ENCODE data around the gene KIF5A.
A peak's percentile ranks its signal among the peaks of the same experiment; 100 is the strongest.
"Not testable (repeated sequence)": the region's sequence is repeated elsewhere in the genome, so short reads cannot be mapped to it uniquely, and the experiment has no call there.

KIF5A gene

GRCh38 chr12:57577981-57578758 is 28.3 kb downstream of the KIF5A start:
- FAIRE-seq (no peak), DNase-seq (ENCODE audit: extremely low spot score, insufficient read length, low read depth) (no peak)

- no peak for DNase-seq (ENCODE audit: extremely low spot score, insufficient read length, low read depth)
- no peak for FAIRE-seq
Observed at GRCh38 chr12:57579011-57579410, 29.2 kb downstream of the KIF5A start.

DNA sequence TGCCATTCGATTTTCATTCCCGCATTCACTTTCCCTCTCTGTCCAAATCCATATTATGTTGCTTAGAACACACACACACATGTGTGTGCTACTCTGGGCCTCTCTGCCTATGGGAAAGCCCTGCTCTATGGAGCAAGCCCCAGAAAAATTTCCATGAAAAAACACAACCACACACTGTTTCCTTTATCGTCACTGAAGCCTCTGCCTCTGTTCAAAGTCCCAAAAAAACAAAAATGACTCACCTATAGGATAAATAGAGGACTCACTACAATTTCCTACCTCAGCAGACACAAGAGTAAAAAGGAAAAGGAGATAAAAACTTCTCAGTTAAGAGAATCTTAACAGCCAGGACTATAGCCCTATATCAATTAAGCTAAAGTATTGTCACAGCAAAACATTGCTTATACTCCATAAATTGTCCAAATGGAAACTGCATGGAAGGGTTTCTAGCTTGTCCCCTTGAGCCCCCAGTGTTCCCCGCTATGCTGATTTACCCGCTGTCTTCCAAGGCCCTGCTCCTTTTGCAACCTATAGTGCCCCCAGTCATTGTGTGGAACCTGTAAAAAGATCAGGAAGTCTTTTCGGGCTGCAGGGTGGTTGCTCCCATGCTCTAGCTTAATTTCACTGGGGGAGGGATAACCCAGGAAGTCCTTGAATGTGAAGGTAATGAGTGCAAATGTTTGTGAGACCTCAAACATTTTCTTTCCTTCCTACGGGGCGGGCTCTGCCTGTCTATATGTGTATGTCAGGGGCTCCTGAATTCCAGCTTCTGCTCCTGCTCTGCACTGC is 30.0 kb downstream of the KIF5A start:
- no peak for DNase-seq (ENCODE audit: extremely low spot score, insufficient read length, low read depth)
- no peak for FAIRE-seq

DNA sequence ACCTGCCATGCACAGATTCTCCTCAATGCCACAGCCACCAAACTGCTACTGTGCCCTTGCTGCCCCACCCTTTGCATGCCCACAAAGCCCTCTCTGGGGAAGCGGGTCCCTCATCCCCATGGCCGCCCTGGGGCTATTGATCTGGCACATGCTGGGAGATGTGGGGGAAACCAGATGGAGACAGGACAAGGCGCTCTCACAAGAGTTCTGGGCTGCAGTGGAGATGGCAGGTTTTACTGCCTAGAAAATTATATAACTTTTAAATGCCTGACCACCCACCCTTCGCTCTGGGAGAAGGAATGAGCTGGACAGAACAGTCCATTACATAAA is 30.6 kb downstream of the KIF5A start:
- FAIRE-seq (no peak), DNase-seq (ENCODE audit: extremely low spot score, insufficient read length, low read depth) (no peak)

GRCh38 chr12:57581802-57582201 is 32.0 kb downstream of the KIF5A start:
- FAIRE-seq: no peak
- no peak for DNase-seq (ENCODE audit: extremely low spot score, insufficient read length, low read depth)

- no peak for FAIRE-seq
- DNase-seq (ENCODE audit: extremely low spot score, insufficient read length, low read depth): no peak
Observed at GRCh38 chr12:57582440-57582839, 32.6 kb downstream of the KIF5A start.

DNA sequence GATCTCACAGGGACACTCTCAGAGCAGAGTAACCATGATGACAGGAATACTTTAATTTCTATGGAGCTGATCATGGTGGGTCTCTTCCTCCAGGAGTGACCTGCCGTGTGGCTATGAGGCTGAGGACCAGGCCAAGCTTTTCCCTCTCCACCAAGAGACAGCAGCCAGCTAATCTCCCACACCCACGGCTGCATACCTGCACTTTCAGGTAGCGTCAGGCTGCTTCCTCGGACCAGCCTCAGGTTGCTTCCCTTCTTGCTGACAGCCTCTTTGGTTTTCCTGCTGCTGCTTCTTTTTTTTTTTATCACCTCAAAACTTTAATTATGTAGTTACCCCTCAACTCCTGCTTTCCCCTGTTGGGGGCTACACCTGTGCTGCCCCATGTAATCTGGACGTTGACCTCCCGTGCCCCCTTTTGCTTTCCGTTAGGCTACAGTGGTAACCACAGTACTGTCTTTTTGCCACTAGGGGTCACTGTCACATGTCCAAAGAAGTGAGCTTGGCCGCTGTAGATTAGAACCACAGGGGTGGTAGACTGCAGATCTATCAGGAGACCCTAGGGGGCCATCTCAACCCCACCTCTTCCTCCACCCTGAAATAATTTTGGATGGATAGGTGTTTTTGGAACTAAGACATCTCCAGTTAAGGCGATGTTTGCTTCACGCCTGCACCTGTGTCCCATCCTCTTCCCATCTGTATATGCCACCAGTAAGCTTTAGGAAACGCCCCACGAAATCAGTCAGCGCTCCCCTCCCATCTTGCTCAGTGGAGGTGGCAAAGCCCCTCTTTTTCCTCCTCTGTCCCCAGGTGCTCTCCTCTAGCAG is 33.4 kb downstream of the KIF5A start:
- peak; percentile 93 for FAIRE-seq
- DNase-seq (ENCODE audit: extremely low spot score, insufficient read length, low read depth): peak; percentile 74

GRCh38 chr12:57584050-57584449 is 34.2 kb downstream of the KIF5A start:
- no peak for FAIRE-seq
- DNase-seq (ENCODE audit: extremely low spot score, insufficient read length, low read depth): no peak

DNA sequence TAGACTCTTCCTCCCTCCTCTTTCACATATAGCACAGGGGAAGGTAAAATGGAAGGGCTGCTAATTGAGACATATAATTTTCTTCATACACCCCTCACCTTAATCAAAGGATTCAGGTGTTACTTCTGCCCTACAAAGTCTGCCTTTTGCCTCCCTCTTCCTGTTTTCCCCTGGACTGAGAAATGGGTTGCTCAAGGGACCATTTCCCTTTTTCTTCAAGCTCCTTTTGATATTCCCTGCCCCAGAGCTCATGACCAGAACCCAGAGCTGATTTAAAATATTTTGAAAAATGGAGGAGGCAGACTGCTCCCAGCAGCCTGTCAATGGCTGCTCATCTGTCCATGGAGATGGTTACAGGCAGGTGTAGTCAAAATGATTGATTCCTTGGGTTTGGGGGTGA is 34.8 kb downstream of the KIF5A start:
- FAIRE-seq: no peak
- DNase-seq (ENCODE audit: extremely low spot score, insufficient read length, low read depth): no peak

GRCh38 chr12:57585156-57585555 is 35.3 kb downstream of the KIF5A start:
- DNase-seq (ENCODE audit: extremely low spot score, insufficient read length, low read depth): no peak
- no peak for FAIRE-seq

DNA sequence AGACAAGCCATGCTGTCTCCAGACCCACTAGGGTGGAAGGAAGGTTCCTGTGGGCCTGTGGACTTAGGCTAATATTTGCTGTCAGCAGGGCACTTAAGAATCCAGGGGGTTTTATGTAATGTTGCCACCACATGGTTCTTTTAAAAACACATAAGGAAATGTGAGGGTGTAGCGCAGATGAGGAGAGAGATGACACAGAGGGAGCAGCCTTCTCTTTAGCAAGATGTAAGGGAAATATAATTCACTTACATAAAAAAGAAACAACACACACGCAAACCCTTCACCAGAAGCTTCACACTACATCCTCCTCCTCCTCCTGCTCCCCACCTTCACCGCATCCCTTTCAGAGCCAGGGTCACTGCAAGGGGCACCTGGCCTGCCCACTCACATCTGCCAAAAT is 36.3 kb downstream of the KIF5A start:
- FAIRE-seq: no peak

GRCh38 chr12:57586832-57587429 is 37.1 kb downstream of the KIF5A start:
- DNase-seq (ENCODE audit: extremely low spot score, insufficient read length, low read depth): no peak
- FAIRE-seq: no peak

More for the DNA sequence above, 36.3 kb downstream of the KIF5A start:
- no peak for DNase-seq (ENCODE audit: extremely low spot score, insufficient read length, low read depth)

GRCh38 chr12:57588951-57589610 is 39.2 kb downstream of the KIF5A start:
- not testable (repeated sequence) for FAIRE-seq; DNase-seq (ENCODE audit: extremely low spot score, insufficient read length, low read depth)

- DNase-seq (ENCODE audit: extremely low spot score, insufficient read length, low read depth) (no peak), FAIRE-seq (no peak)
Observed at GRCh38 chr12:57590479-57590863, 40.6 kb downstream of the KIF5A start.

- FAIRE-seq (peak; percentile 79), DNase-seq (ENCODE audit: extremely low spot score, insufficient read length, low read depth) (peak; percentile 96)
Observed at GRCh38 chr12:57590864-57591781, 41.3 kb downstream of the KIF5A start, which contains the start of gene PIP4K2C. Gene PIP4K2C (plus strand): TSS chr12:57591192. CDS start chr12:57591290, 98 bp downstream.

GRCh38 chr12:57591782-57592325 is 42.0 kb downstream of the KIF5A start:
- FAIRE-seq: no peak
- no peak for DNase-seq (ENCODE audit: extremely low spot score, insufficient read length, low read depth)

DNA sequence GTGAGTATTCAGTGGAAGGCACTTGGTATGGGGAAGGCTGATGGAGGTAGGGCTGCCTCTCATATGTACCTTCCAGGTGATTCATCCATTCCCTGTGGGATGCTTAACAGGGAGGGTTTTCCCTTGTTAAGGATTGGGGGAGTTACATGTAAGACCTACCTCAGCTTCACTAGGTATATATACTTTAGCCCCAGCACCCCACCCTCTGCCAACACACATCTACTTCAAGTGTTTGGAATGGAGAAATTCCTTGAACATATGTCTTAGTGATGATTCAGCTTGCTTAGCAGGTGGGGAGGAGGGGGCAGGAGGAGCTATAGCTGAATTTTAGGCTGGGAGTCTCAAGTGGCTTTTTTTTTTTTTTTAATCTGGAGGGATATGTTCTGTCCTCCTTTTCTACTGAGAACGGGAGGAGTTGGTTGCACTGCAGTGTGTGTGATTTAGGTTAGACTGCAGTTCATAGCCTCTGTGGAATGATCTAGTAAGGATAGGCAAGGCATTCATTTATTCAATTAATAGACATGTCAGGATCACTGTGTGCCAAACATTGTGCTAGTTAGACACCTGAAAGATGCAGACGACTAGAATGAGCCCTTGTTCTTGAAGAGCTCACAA is 42.8 kb downstream of the KIF5A start:
- FAIRE-seq (no peak), DNase-seq (ENCODE audit: extremely low spot score, insufficient read length, low read depth) (no peak)

DNA sequence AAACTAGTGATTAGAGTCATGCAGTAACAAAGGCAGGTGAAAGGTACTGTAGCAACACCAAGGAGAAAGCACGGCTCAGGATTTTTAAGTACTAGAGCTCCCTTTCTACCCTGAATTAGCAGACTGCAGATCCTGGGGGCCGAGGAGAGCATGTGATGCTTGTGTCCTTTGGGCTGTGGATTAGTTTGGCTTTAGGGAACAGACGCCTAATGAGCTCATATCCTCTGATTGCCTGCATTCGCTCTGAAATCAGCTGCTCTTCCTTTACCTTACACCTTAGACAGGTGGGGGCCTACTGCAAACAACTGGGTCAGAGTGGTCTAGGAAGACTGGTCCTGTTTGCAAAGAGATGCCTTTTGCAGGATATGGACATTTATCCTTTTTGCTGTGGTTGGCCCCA is 43.3 kb downstream of the KIF5A start:
- DNase-seq (ENCODE audit: extremely low spot score, insufficient read length, low read depth) (no peak), FAIRE-seq (no peak)
